ENCODE measurements around the gene TULP3.
A peak's percentile ranks its signal among the peaks of the same experiment; 100 is the strongest.

The TULP3 gene

GRCh38 chr12:2925322-2925995, 34.8 kb downstream of the TULP3 start:
- DNase-seq (ENCODE audit: low read depth in 3 of 3) = no peak

GRCh38 chr12:2930865-2931264, 40.2 kb downstream of the TULP3 start:
- no peak for DNase-seq (ENCODE audit: low read depth in 3 of 3)

GRCh38 chr12:2933586-2933985, 42.9 kb downstream of the TULP3 start:
- no peak for DNase-seq (ENCODE audit: low read depth in 3 of 3)

GRCh38 chr12:2934371-2934770, 43.7 kb downstream of the TULP3 start:
- DNase-seq (ENCODE audit: low read depth in 3 of 3) = no peak

- DNase-seq (ENCODE audit: low read depth in 3 of 3) = no peak
Measured at GRCh38 chr12:2936301-2936700, 45.6 kb downstream of the TULP3 start.

- no peak for DNase-seq (ENCODE audit: low read depth in 3 of 3)
Measured at GRCh38 chr12:2937500-2937899, 46.8 kb downstream of the TULP3 start.

- DNase-seq (ENCODE audit: low read depth in 3 of 3) = no peak
Measured at GRCh38 chr12:2939191-2939590, 48.5 kb downstream of the TULP3 start.

GRCh38 chr12:2940564-2940963, 49.9 kb downstream of the TULP3 start:
- no peak for DNase-seq (ENCODE audit: low read depth in 3 of 3)

- DNase-seq (ENCODE audit: low read depth in 3 of 3) = no peak
Measured at GRCh38 chr12:2941524-2941923, 50.8 kb downstream of the TULP3 start.

GRCh38 chr12:2944401-2945047, 53.8 kb downstream of the TULP3 start:
- DNase-seq (ENCODE audit: low read depth in 3 of 3) = peak in 2 of 3 donors; percentile 34 to 54

GRCh38 chr12:2949411-2949810, 58.7 kb downstream of the TULP3 start:
- no peak for DNase-seq (ENCODE audit: low read depth in 3 of 3)

- DNase-seq (ENCODE audit: low read depth in 3 of 3) = no peak
Measured at GRCh38 chr12:2955888-2956287, 65.2 kb downstream of the TULP3 start.

- no peak for DNase-seq (ENCODE audit: low read depth in 3 of 3)
Measured at GRCh38 chr12:2957816-2958431, 67.2 kb downstream of the TULP3 start.

- no peak for DNase-seq (ENCODE audit: low read depth in 3 of 3)
Measured at GRCh38 chr12:2958432-2959191, 67.9 kb downstream of the TULP3 start.

- DNase-seq (ENCODE audit: low read depth in 3 of 3) = peak in 1 of 3 donors; percentile 11
Measured at GRCh38 chr12:2959192-2959504, 68.5 kb downstream of the TULP3 start, which contains the start of gene TEAD4. TSS of gene TEAD4 (plus strand) at chr12:2959397.

GRCh38 chr12:2959505-2960389, 69.1 kb downstream of the TULP3 start:
- DNase-seq (ENCODE audit: low read depth in 3 of 3) = peak in 1 of 3 donors; percentile 15

- DNase-seq (ENCODE audit: low read depth in 3 of 3) = peak in 2 of 3 donors; percentile 6 to 20
Measured at GRCh38 chr12:2960390-2960956, 69.8 kb downstream of the TULP3 start.

GRCh38 chr12:2960996-2961616, 70.4 kb downstream of the TULP3 start:
- DNase-seq (ENCODE audit: low read depth in 3 of 3) = no peak

GRCh38 chr12:2961705-2962104, 71.0 kb downstream of the TULP3 start:
- DNase-seq (ENCODE audit: low read depth in 3 of 3) = no peak

GRCh38 chr12:2963154-2963759, 72.6 kb downstream of the TULP3 start:
- DNase-seq (ENCODE audit: low read depth in 3 of 3) = no peak

Measured in stimulated activated CD4-positive, alpha-beta T cell treated with anti-CD3 and anti-CD28 coated beads, TNF-alpha, amount 100 ng/mL, for 48 hours (primary cell).